Right lobe of liver (tissue), 4 donors: ENCODE data around the gene ROPN1L.
A peak's percentile ranks its signal among the peaks of the same experiment; 100 is the strongest.

Experiments used
- POLR2A ChIP-seq: fragments of 450-650 bp; IDR thresholded peaks from one replicate; pipeline ENCODE4 v1.6.1; 2017; ENCODE audit warnings: antibody characterized with exemption, mild to moderate bottlenecking
- TF ChIP-seq, protein P1 (sequence below), 4 donors: fragments of 200-600 bp in 3 of 4; fragments of 450-650 bp in 1 of 4; IDR thresholded peaks; one replicate each; pipeline versions ENCODE4 v1.5.1 to v1.8.0; 2016 to 2022; ENCODE audit warnings: antibody characterized with exemption in 4 of 4, mild to moderate bottlenecking in 2 of 4
- donor health status: DM: no; HTN: no; CAD: no.
- donor health status: DM: no; HTN: no; CAD: no.
- donor health status: DM: no; HTN: yes; CAD: no.

DNA sequence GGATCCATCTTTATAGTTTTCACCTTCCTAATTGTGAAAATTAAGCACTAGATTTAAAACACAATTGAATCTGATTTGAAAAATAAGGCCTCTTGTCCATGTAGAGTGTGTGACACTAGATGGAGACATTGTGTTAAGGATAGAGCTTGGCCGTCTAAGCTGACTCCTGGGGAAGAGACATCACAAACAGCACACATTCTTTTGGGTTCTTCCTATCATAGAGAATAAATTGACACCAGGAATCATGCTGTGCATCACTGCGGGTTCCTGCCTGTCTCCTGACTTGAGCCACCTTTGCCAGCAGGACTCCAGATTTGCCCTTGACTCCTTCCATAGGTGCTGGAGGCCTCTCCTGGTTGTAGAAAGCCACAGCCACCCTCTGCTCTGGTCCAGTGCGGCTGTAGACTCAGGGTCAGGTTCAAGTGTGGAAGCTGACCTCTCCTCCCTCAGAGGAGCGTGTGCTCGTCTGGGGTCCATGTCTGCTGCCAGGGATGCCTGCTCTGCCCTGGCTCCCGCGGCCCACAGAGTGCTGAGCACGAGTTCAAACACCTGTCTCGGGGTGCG lies 11.2 kb downstream of the ROPN1L start:
- TF ChIP-seq POLR2A, result no peak
- TF ChIP-seq, protein P1, sequence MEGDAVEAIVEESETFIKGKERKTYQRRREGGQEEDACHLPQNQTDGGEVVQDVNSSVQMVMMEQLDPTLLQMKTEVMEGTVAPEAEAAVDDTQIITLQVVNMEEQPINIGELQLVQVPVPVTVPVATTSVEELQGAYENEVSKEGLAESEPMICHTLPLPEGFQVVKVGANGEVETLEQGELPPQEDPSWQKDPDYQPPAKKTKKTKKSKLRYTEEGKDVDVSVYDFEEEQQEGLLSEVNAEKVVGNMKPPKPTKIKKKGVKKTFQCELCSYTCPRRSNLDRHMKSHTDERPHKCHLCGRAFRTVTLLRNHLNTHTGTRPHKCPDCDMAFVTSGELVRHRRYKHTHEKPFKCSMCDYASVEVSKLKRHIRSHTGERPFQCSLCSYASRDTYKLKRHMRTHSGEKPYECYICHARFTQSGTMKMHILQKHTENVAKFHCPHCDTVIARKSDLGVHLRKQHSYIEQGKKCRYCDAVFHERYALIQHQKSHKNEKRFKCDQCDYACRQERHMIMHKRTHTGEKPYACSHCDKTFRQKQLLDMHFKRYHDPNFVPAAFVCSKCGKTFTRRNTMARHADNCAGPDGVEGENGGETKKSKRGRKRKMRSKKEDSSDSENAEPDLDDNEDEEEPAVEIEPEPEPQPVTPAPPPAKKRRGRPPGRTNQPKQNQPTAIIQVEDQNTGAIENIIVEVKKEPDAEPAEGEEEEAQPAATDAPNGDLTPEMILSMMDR (IDR thresholded peaks at IDR 0.05), result peak; percentile 74 to 85 (median 74)
